H1 (cell line): Measurements from ENCODE around the gene PKD1. TPM values are rescaled to one million over a fixed set of nuclear protein-coding genes. Genes with fewer than 3 reads are reported as not detected.

Experiments
- CTCF ChIA-PET: fragments of 300-600 bp; sonication (Branson Sonifier 250); formaldehyde crosslinking; loops from one replicate; lab custom pipeline; 2021; ENCODE audit not compliant: partially characterized antibody; lab: Charles Lee
- POLR2A ChIA-PET: fragments of 300-600 bp; sonication (Branson Sonifier 250); formaldehyde crosslinking; loops from one replicate; lab custom pipeline; 2021; ENCODE audit warnings: inconsistent platforms; ENCODE audit not compliant: partially characterized antibody; lab: Charles Lee
- DNase-seq, 2 experiments: peaks; one replicate each; pipeline versions ENCODE4 v3.0.0 to v3.0.0-alpha.2; 2010 to 2022; ENCODE audit warnings: low spot score in 2 of 2, low read depth in 1 of 2, mixed read lengths in 1 of 2
- FAIRE-seq: peaks from 2 replicates; lab custom pipeline; 2011; peaks lifted over from hg19 to GRCh38; lab: Jason Lieb, UNC
- H2AFZ ChIP-seq: 2 replicates; pipeline ENCODE4 v1.8.1; 2012; ENCODE audit warnings: low read length, inconsistent platforms
- H2AK5ac ChIP-seq: 2 replicates; pipeline ENCODE4 v1.6.1; 2013; ENCODE audit warnings: low read depth, low read length
- H2BK120ac ChIP-seq: replicated peaks from 2 replicates; pipeline ENCODE3; 2013; ENCODE audit warnings: low read depth, low read length, inconsistent platforms
- H2BK12ac ChIP-seq: 2 replicates; pipeline ENCODE4 v1.6.1; 2013; ENCODE audit warnings: low read depth, low read length
- H2BK15ac ChIP-seq: 2 replicates; pipeline ENCODE4 v1.6.1; 2013; ENCODE audit warnings: low read length
- H2BK20ac ChIP-seq: 2 replicates; pipeline ENCODE4 v1.6.1; 2013; ENCODE audit warnings: low read length
- H2BK5ac ChIP-seq: 2 replicates; pipeline ENCODE4 v1.6.1; 2013; ENCODE audit warnings: low read depth, low read length
- H3K14ac ChIP-seq: 2 replicates; pipeline ENCODE4 v1.6.1; 2013; ENCODE audit warnings: inconsistent platforms; ENCODE audit not compliant: insufficient read length
- H3K18ac ChIP-seq: 2 replicates; pipeline ENCODE4 v1.6.1; 2013; ENCODE audit warnings: low read length; ENCODE audit errors: extremely low read depth
- H3K23ac ChIP-seq: 2 replicates; pipeline ENCODE4 v1.6.1; 2013; ENCODE audit warnings: inconsistent platforms; ENCODE audit not compliant: insufficient read length
- H3K23me2 ChIP-seq: 2 replicates; pipeline ENCODE4 v1.6.1; 2013; ENCODE audit warnings: low read depth, low read length
- H3K27ac ChIP-seq: 2 replicates; pipeline ENCODE4 v1.6.1; 2011; ENCODE audit warnings: low read depth, low read length, inconsistent platforms
- H3K27me3 ChIP-seq, 4 experiments: replicated peaks in 1 of 4; 1 replicate in 1 of 4; 2 replicates in 3 of 4; pipeline versions ENCODE4 v1.6.1 to v1.8.1; 2011 to 2013; ENCODE audit warnings: low read length in 3 of 4, mild to moderate bottlenecking in 3 of 4, inconsistent platforms in 2 of 4, mixed read lengths in 2 of 4, moderate library complexity in 1 of 4; ENCODE audit not compliant: control insufficient read depth in 3 of 4, insufficient read depth in 3 of 4; ENCODE audit errors: extremely low read depth in 1 of 4
- H3K36me3 ChIP-seq, 4 experiments: 2 replicates each; pipeline versions ENCODE4 v1.6.1 to v1.8.1; 2011 to 2013; ENCODE audit warnings: mild to moderate bottlenecking in 4 of 4, low read length in 3 of 4, moderate library complexity in 2 of 4, control low read depth in 1 of 4, inconsistent platforms in 1 of 4; ENCODE audit not compliant: insufficient read depth in 4 of 4, control insufficient read depth in 2 of 4
- H3K4ac ChIP-seq: replicated peaks from 2 replicates; pipeline ENCODE3; 2013; ENCODE audit warnings: low read length, low read depth, mixed read lengths, inconsistent platforms; ENCODE audit not compliant: insufficient read length
- H3K4me1 ChIP-seq, 4 experiments: replicated peaks in 1 of 4; 1 replicate in 1 of 4; 2 replicates in 3 of 4; pipeline versions ENCODE4 v1.6.1 to v1.8.1; 2011 to 2013; ENCODE audit warnings: low read length in 3 of 4, inconsistent platforms in 2 of 4, mixed read lengths in 1 of 4; ENCODE audit not compliant: insufficient read depth in 4 of 4, control insufficient read depth in 3 of 4
- H3K4me2 ChIP-seq, 2 experiments: 2 replicates each; pipeline versions ENCODE4 v1.6.1 to v1.8.1; 2011 to 2013; ENCODE audit warnings: low read depth in 2 of 2, low read length in 2 of 2, control low read depth in 1 of 2, inconsistent platforms in 1 of 2, mild to moderate bottlenecking in 1 of 2; ENCODE audit not compliant: insufficient read depth in 1 of 2
- H3K4me3 ChIP-seq, 4 experiments: fragments of 200-600, 300-600 bp in 1 of 4; sonication (generic), shearing (Covaris generic), sonication (Bioruptor Twin) in 1 of 4; 2 replicates each; pipeline versions ENCODE4 v1.5.1 to v1.8.1; 2011 to 2016; ENCODE audit warnings: low read length in 4 of 4, low read depth in 3 of 4, control low read depth in 2 of 4, inconsistent platforms in 2 of 4, mild to moderate bottlenecking in 2 of 4, mixed read lengths in 1 of 4, moderate library complexity in 1 of 4; ENCODE audit not compliant: insufficient read depth in 2 of 4; ENCODE audit errors: extremely low read depth in 1 of 4
- H3K56ac ChIP-seq: replicated peaks from 2 replicates; pipeline ENCODE3; 2013; ENCODE audit warnings: low read depth, mild to moderate bottlenecking, mixed read lengths, low read length, inconsistent platforms; ENCODE audit not compliant: insufficient read length
- H3K79me1 ChIP-seq: 2 replicates; pipeline ENCODE4 v1.6.1; 2013; ENCODE audit warnings: low read depth, low read length, control low read depth
- H3K79me2 ChIP-seq, 2 experiments: 2 replicates each; pipeline versions ENCODE4 v1.6.1 to v1.8.1; 2012 to 2013; ENCODE audit warnings: low read length in 2 of 2, mild to moderate bottlenecking in 2 of 2, inconsistent platforms in 1 of 2; ENCODE audit not compliant: insufficient read depth in 2 of 2, control insufficient read depth in 1 of 2
- H3K9ac ChIP-seq, 4 experiments: replicated peaks in 1 of 4; 1 replicate in 1 of 4; 2 replicates in 3 of 4; pipeline versions ENCODE4 v1.6.1 to v1.8.1; 2011 to 2013; ENCODE audit warnings: low read depth in 3 of 4, low read length in 3 of 4, control low read depth in 2 of 4, mild to moderate bottlenecking in 2 of 4, moderate library complexity in 2 of 4, inconsistent platforms in 1 of 4; ENCODE audit errors: extremely low read depth in 1 of 4
- H3K9me3 ChIP-seq, 2 experiments: 2 replicates each; pipeline versions ENCODE4 v1.6.1 to v1.8.1; 2012 to 2013; ENCODE audit warnings: mild to moderate bottlenecking in 2 of 2, moderate library complexity in 2 of 2, control low read depth in 1 of 2, inconsistent platforms in 1 of 2, low read depth in 1 of 2, low read length in 1 of 2, mixed read lengths in 1 of 2; ENCODE audit not compliant: insufficient read depth in 2 of 2
- H4K20me1 ChIP-seq, 2 experiments: replicated peaks in 1 of 2; 2 replicates each; pipeline versions ENCODE3 to v1.8.1; 2011 to 2013; ENCODE audit warnings: inconsistent platforms in 2 of 2, low read length in 2 of 2, mild to moderate bottlenecking in 1 of 2; ENCODE audit not compliant: insufficient read depth in 2 of 2, control insufficient read depth in 1 of 2
- H4K5ac ChIP-seq: 2 replicates; pipeline ENCODE4 v1.6.1; 2013; ENCODE audit warnings: low read length, low read depth, mixed read lengths, inconsistent platforms; ENCODE audit not compliant: insufficient read length
- H4K8ac ChIP-seq: 2 replicates; pipeline ENCODE4 v1.8.0; 2013; ENCODE audit warnings: mild to moderate bottlenecking, moderate library complexity, low read length, inconsistent platforms; ENCODE audit not compliant: insufficient read depth; ENCODE audit errors: extremely low read depth
- H4K91ac ChIP-seq: replicated peaks from 2 replicates; pipeline ENCODE3; 2013; ENCODE audit warnings: low read length, mixed read lengths, inconsistent platforms; ENCODE audit not compliant: insufficient read length
- KDM4A ChIP-seq: IDR thresholded peaks from one replicate; pipeline ENCODE4 v1.7.1; 2012; ENCODE audit warnings: low read depth, mild to moderate bottlenecking, moderate library complexity, low read length, inconsistent platforms; ENCODE audit not compliant: severe bottlenecking
- NRF1 ChIP-seq: IDR thresholded peaks from 2 replicates; pipeline ENCODE4 v1.6.1; 2011; ENCODE audit warnings: mild to moderate bottlenecking, low read depth, low read length, improper control_type of control experiment
- RNF2 ChIP-seq: fragments of 200-900, 300-1000 bp; sonication (generic); IDR thresholded peaks from 2 replicates; pipeline ENCODE4 v1.7.1; 2016; ENCODE audit warnings: borderline replicate concordance, low read depth, mild to moderate bottlenecking, antibody characterized with exemption, low read length; ENCODE audit not compliant: poor library complexity, severe bottlenecking; ENCODE audit errors: missing control alignments
- SAP30 ChIP-seq: fragments of 300-600 bp; sonication (generic); IDR thresholded peaks from 2 replicates; pipeline ENCODE4 v1.7.1; 2012; ENCODE audit warnings: low read length, moderate library complexity, mild to moderate bottlenecking, inconsistent platforms; ENCODE audit not compliant: insufficient read depth, insufficient replicate concordance
- TBP ChIP-seq: IDR thresholded peaks from 2 replicates; pipeline ENCODE4 v1.6.1; 2011; ENCODE audit warnings: low read depth, low read length, improper control_type of control experiment
- WGBS, 2 experiments: shearing (Covaris generic) in 1 of 2; methylation state at CpG; one replicate each; pipeline versions ENCODE4 v1.1.6 to v1.1.7; 2013 to 2015; ENCODE audit warnings: low lambda C conversion rate in 2 of 2, mixed read lengths in 2 of 2, inconsistent platforms in 1 of 2, low coverage in 1 of 2, missing lambda C conversion rate in 1 of 2; ENCODE audit not compliant: insufficient replicate concordance in 2 of 2, insufficient coverage in 1 of 2, insufficient read length in 1 of 2; ENCODE audit errors: extremely low coverage in 1 of 2, missing lambda C conversion rate in 1 of 2; 5-methylcytosine and 5-hydroxymethylcytosine counted together
- polyA plus RNA-seq, 7 experiments: library from polyadenylated mRNA; depleted of rRNA in 3 of 7; stranded (reverse) in 5 of 7; unstranded in 2 of 7; fragments of >200 nt in 5 of 7; fragments of 200-250 nt in 2 of 7; gene quantifications; 1 replicate in 5 of 7; 2 replicates in 1 of 7; 4 replicates in 1 of 7; pipeline versions ENCODE4 v1.2.1 to v1.2.3, GENCODE V29; 2011 to 2013; ENCODE audit warnings: missing spikeins in 2 of 7, mixed read lengths in 2 of 7
- total RNA-seq: library from RNA; stranded (reverse); fragmentation: NEBNext Ultra II Directional; extraction: Animal tissue kit (Norgen Biotek cat#: 25700); gene quantifications from 2 replicates; pipeline ENCODE4 v1.2.1, GENCODE V29; 2021
- TF ChIP-seq, protein P1 (sequence below): IDR thresholded peaks from 2 replicates; pipeline ENCODE4 v1.6.1; 2011; ENCODE audit warnings: low read depth, mild to moderate bottlenecking, low read length; ENCODE audit not compliant: insufficient read depth

PKD1 gene
- total and polyA plus RNA-seq, 2 of the 8 experiments (the other 6 are each of a cell fraction or from before 2014, with no cell fraction given), result 40.6 to 52.7 TPM

- Histone ChIP-seq H2BK5ac (no peak overlapping the region), H3K27ac (no peak overlapping the region), H3K23me2 (no peaks in the 10 kb centered on the region), H3K4me3 (no peak overlapping the region), H3K36me3 (peaks cover 2 to 17% (median 5%) of the 10 kb centered on the region in 4 experiments; a peak in 5 of 8 replicates), H3K79me1 (no peaks in the 10 kb centered on the region), H3K23ac (no peak overlapping the region), H3K27me3 (no peaks in the 10 kb centered on the region), H2BK20ac (no peak overlapping the region), H3K18ac (no peak overlapping the region), H2AK5ac (no peak overlapping the region), H3K56ac (no peak overlapping the region), H3K79me2 (no peaks in the 10 kb centered on the region), H2AFZ (no peak overlapping the region), H4K8ac (peak overlapping the region; percentile 51; the same call in 1 of the 2 replicates), H3K9me3 (no peaks in the 10 kb centered on the region), H3K14ac (no peak overlapping the region), H3K9ac (no peak overlapping the region), H2BK15ac (no peak overlapping the region), H3K4ac (no peak overlapping the region), H2BK120ac (no peak overlapping the region), H3K4me2 (no peak overlapping the region), H4K91ac (no peak overlapping the region), H2BK12ac (no peak overlapping the region), H4K20me1 (peaks cover 4 to 7% of the 10 kb centered on the region in 2 experiments), H3K4me1 (no peaks in the 10 kb centered on the region), H4K5ac (no peak overlapping the region)
- DNase-seq (no peak), FAIRE-seq (no peak)
- TF ChIP-seq SAP30, result no peak
- no peak for TF ChIP-seq RNF2
- no peak for TF ChIP-seq NRF1
- no peak for TF ChIP-seq KDM4A
- TF ChIP-seq, protein P1, sequence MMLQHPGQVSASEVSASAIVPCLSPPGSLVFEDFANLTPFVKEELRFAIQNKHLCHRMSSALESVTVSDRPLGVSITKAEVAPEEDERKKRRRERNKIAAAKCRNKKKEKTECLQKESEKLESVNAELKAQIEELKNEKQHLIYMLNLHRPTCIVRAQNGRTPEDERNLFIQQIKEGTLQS, result no peak
- TF ChIP-seq TBP, result no peak
- ChIA-PET POLR2A (interaction anchor here (0.6 to 8.8 kb wide), 4 partner anchors 9 to 358 kb away, joined by 3 to 50 read pairs (median 4); no protein-coding TSS in a partner anchor), CTCF (interaction anchor here (0.9 to 4.4 kb wide), 6 partner anchors 15 to 54 kb away, joined by 3 to 13 read pairs (median 4); partner anchors contain the start of genes NTHL1 and TSC2)
- 90% methylated on average over 28 of the region's 28 CpGs; no CpG with 5 or more reads in 1 of the 2 experiments for WGBS, 2 experiments
These were observed 59.4 kb downstream of the PKD1 start for GRCh38 chr16:2076072-2076865.
